HepG2 (cell line): Measurements from ENCODE around the gene ZCCHC10. TPM values are rescaled to one million over a fixed set of nuclear protein-coding genes. Genes with fewer than 3 reads are reported as not detected.

Source experiments
- ATM ChIP-seq: fragments of 450-650 bp; IDR thresholded peaks from 2 replicates; pipeline ENCODE4 v1.7.1; 2017; ENCODE audit warnings: mild to moderate bottlenecking, borderline replicate concordance
- DNMT3B ChIP-seq: conservative IDR thresholded peaks from 2 replicates; pipeline ENCODE4 v1.6.1; 2016; ENCODE audit warnings: missing biosample characterization, control low read depth
- MBNL3 ChIP-seq: fragments of 250-450 bp; sonication (Bioruptor Pico); conservative IDR thresholded peaks from 2 replicates; pipeline ENCODE4 v1.8.0; 2022; ENCODE audit warnings: mild to moderate bottlenecking, inconsistent platforms
- POLR2AphosphoS2 ChIP-seq: IDR thresholded peaks from 2 replicates; pipeline ENCODE4 v1.6.1; 2011; ENCODE audit warnings: low read depth, low read length, improper control_type of control experiment
- SRSF4 ChIP-seq: fragments of 200-400 bp; formaldehyde crosslinking; IDR thresholded peaks from one replicate; pipeline ENCODE4 v1.6.1; 2018; ENCODE audit warnings: mild to moderate bottlenecking, low read depth, low read length, moderate library complexity; ENCODE audit not compliant: poor library complexity, severe bottlenecking
- SRY ChIP-seq: sonication (generic); formaldehyde crosslinking; IDR thresholded peaks from 2 replicates; pipeline ENCODE4 v1.8.0; 2022; ENCODE audit warnings: mild to moderate bottlenecking, missing genetic modification reagents
- ZFX ChIP-seq: sonication (generic); formaldehyde crosslinking; IDR thresholded peaks from 2 replicates; pipeline ENCODE4 v1.4.0; 2020; ENCODE audit warnings: mild to moderate bottlenecking, low read depth, missing genetic modification reagents, moderate library complexity
- ZFY ChIP-seq: sonication (generic); formaldehyde crosslinking; IDR thresholded peaks from 2 replicates; pipeline ENCODE4 v1.4.0; 2020; ENCODE audit warnings: missing genetic modification reagents
- ZNF234 ChIP-seq: sonication (generic); formaldehyde crosslinking; conservative IDR thresholded peaks from 2 replicates; pipeline ENCODE4 v1.5.1; 2020; ENCODE audit warnings: mild to moderate bottlenecking, missing genetic modification reagents
- ZNF354B ChIP-seq: sonication (generic); formaldehyde crosslinking; IDR thresholded peaks from 2 replicates; pipeline ENCODE4 v1.8.0; 2022; ENCODE audit warnings: mild to moderate bottlenecking, missing genetic modification reagents
- ZNF383 ChIP-seq: sonication (generic); formaldehyde crosslinking; IDR thresholded peaks from 2 replicates; pipeline ENCODE4 v1.4.0; 2020; ENCODE audit warnings: missing genetic modification reagents, mild to moderate bottlenecking, borderline replicate concordance
- ZNF839 ChIP-seq: sonication (generic); formaldehyde crosslinking; IDR thresholded peaks from 2 replicates; pipeline ENCODE4 v1.4.0; 2020; ENCODE audit warnings: missing genetic modification reagents, mild to moderate bottlenecking, borderline replicate concordance
- polyA plus RNA-seq, 8 experiments: library from polyadenylated mRNA; depleted of rRNA in 3 of 8; stranded (reverse) in 7 of 8; unstranded in 1 of 8; fragments of >200 nt; fragmentation: Illumina TruSeq in 4 of 8; extraction: Trizol in 4 of 8; gene quantifications; 2 replicates each; pipeline versions ENCODE4 v1.2.1 to v1.2.3, GENCODE V29; 2011 to 2016; ENCODE audit warnings: low read depth in 4 of 8, missing spikeins in 1 of 8, mixed read lengths in 1 of 8; ENCODE audit not compliant: insufficient read depth in 1 of 8
- total RNA-seq, 5 experiments: library from RNA; depleted of rRNA; stranded (reverse); fragments of >200 nt; fragmentation: Illumina TruSeq; extraction: Trizol; gene quantifications; 2 replicates each; pipeline ENCODE4 v1.2.3, GENCODE V29; 2016; ENCODE audit warnings: low read depth in 1 of 5
- TF ChIP-seq, protein P1 (sequence below): sonication (generic); formaldehyde crosslinking; IDR thresholded peaks from 2 replicates; pipeline ENCODE4 v1.8.1; 2023; ENCODE audit warnings: missing genetic modification reagents, inconsistent platforms, borderline replicate concordance
- TF ChIP-seq, protein P2 (sequence below): sonication (generic); formaldehyde crosslinking; IDR thresholded peaks from 2 replicates; pipeline ENCODE4 v1.4.0; 2020; ENCODE audit warnings: mild to moderate bottlenecking, missing genetic modification reagents
- TF ChIP-seq, protein P3 (sequence below): sonication (generic); formaldehyde crosslinking; IDR thresholded peaks from 2 replicates; pipeline ENCODE4 v1.8.0; 2022; ENCODE audit warnings: mild to moderate bottlenecking, missing genetic modification reagents; ENCODE audit not compliant: insufficient replicate concordance
- TF ChIP-seq, protein P4 (sequence below): sonication (generic); formaldehyde crosslinking; IDR thresholded peaks from 2 replicates; pipeline ENCODE4 v1.5.1; 2020; ENCODE audit warnings: mild to moderate bottlenecking, missing genetic modification reagents, moderate library complexity

The ZCCHC10 gene
- total and polyA plus RNA-seq, 2 of the 13 experiments (the other 11 are each of a cell fraction or from before 2014, with no cell fraction given) = 40.7 to 48.2 TPM

DNA sequence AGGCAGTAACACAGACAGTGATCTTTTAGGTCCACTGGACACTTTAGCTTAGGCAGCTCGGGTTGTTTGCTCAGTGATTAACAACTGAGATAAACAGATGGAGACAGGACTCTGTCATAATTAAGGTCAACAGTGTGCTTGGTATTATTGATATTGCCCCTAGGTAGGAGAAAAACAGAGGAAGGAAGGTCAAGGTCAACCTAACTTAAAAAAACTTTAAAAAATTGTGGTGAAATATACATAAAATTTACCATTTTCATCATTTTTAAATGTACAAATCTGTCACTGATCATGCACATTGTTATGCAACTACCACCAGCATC is 23.3 kb upstream of the ZCCHC10 start (continued):
- no peak for TF ChIP-seq ZFX
- TF ChIP-seq SRY (CRISPR knock-in tag) = no peak
- no peak for TF ChIP-seq ZNF234 (CRISPR knock-in tag)
- TF ChIP-seq, protein P1, sequence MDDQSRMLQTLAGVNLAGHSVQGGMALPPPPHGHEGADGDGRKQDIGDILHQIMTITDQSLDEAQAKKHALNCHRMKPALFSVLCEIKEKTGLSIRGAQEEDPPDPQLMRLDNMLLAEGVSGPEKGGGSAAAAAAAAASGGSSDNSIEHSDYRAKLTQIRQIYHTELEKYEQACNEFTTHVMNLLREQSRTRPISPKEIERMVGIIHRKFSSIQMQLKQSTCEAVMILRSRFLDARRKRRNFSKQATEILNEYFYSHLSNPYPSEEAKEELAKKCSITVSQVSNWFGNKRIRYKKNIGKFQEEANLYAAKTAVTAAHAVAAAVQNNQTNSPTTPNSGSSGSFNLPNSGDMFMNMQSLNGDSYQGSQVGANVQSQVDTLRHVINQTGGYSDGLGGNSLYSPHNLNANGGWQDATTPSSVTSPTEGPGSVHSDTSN (CRISPR knock-in tag) = no peak
- TF ChIP-seq, protein P2, sequence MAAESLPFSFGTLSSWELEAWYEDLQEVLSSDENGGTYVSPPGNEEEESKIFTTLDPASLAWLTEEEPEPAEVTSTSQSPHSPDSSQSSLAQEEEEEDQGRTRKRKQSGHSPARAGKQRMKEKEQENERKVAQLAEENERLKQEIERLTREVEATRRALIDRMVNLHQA = no peak
- no peak for TF ChIP-seq ZNF383 (CRISPR knock-in tag)
- TF ChIP-seq, protein P3, sequence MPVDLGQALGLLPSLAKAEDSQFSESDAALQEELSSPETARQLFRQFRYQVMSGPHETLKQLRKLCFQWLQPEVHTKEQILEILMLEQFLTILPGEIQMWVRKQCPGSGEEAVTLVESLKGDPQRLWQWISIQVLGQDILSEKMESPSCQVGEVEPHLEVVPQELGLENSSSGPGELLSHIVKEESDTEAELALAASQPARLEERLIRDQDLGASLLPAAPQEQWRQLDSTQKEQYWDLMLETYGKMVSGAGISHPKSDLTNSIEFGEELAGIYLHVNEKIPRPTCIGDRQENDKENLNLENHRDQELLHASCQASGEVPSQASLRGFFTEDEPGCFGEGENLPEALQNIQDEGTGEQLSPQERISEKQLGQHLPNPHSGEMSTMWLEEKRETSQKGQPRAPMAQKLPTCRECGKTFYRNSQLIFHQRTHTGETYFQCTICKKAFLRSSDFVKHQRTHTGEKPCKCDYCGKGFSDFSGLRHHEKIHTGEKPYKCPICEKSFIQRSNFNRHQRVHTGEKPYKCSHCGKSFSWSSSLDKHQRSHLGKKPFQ (CRISPR knock-in tag) = no peak
- no peak for TF ChIP-seq MBNL3 (CRISPR knock-in tag)
- no peak for TF ChIP-seq DNMT3B (CRISPR knock-in tag)
- no peak for TF ChIP-seq ZNF354B
- TF ChIP-seq SRSF4 = no peak
- TF ChIP-seq, protein P4, sequence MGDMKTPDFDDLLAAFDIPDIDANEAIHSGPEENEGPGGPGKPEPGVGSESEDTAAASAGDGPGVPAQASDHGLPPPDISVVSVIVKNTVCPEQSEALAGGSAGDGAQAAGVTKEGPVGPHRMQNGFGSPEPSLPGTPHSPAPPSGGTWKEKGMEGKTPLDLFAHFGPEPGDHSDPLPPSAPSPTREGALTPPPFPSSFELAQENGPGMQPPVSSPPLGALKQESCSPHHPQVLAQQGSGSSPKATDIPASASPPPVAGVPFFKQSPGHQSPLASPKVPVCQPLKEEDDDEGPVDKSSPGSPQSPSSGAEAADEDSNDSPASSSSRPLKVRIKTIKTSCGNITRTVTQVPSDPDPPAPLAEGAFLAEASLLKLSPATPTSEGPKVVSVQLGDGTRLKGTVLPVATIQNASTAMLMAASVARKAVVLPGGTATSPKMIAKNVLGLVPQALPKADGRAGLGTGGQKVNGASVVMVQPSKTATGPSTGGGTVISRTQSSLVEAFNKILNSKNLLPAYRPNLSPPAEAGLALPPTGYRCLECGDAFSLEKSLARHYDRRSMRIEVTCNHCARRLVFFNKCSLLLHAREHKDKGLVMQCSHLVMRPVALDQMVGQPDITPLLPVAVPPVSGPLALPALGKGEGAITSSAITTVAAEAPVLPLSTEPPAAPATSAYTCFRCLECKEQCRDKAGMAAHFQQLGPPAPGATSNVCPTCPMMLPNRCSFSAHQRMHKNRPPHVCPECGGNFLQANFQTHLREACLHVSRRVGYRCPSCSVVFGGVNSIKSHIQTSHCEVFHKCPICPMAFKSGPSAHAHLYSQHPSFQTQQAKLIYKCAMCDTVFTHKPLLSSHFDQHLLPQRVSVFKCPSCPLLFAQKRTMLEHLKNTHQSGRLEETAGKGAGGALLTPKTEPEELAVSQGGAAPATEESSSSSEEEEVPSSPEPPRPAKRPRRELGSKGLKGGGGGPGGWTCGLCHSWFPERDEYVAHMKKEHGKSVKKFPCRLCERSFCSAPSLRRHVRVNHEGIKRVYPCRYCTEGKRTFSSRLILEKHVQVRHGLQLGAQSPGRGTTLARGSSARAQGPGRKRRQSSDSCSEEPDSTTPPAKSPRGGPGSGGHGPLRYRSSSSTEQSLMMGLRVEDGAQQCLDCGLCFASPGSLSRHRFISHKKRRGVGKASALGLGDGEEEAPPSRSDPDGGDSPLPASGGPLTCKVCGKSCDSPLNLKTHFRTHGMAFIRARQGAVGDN (CRISPR knock-in tag) = no peak
- no peak for TF ChIP-seq ZNF839 (CRISPR knock-in tag)
- TF ChIP-seq ATM = no peak
- TF ChIP-seq ZFY (CRISPR knock-in tag) = no peak
- no peak for TF ChIP-seq POLR2AphosphoS2
